C1 segment of cervical spinal cord (tissue), 14 donors: ENCODE results near the gene LIPJ.
A peak's percentile ranks its signal among the peaks of the same experiment; 100 is the strongest.

Experiments
- DNase-seq, 14 donors: peaks; one replicate each; lab custom pipeline; 2025; lab: John Stamatoyannopoulos, UW

The LIPJ gene

GRCh38 chr10:88586462-88586861 lies at the start of gene LIPJ:
Gene LIPJ (plus strand): TSS chr10:88586762. CDS start chr10:88590688, 3,926 bp downstream.
- no peak for DNase-seq

GRCh38 chr10:88537322-88537721 lies 49.2 kb upstream of the LIPJ start:
- DNase-seq = no peak

- DNase-seq = no peak
These were observed 48.5 kb upstream of the LIPJ start for GRCh38 chr10:88538048-88538447.

- no peak for DNase-seq
These were observed 46.2 kb upstream of the LIPJ start for GRCh38 chr10:88540351-88540750.

GRCh38 chr10:88541116-88541626 lies 45.4 kb upstream of the LIPJ start:
- DNase-seq = no peak

- DNase-seq = no peak
These were observed 44.0 kb upstream of the LIPJ start for GRCh38 chr10:88542522-88542921.

- DNase-seq = no peak
These were observed 42.3 kb upstream of the LIPJ start for GRCh38 chr10:88544140-88544870.

GRCh38 chr10:88545359-88545758 lies 41.2 kb upstream of the LIPJ start:
- DNase-seq = no peak

- DNase-seq = no peak
These were observed 40.1 kb upstream of the LIPJ start for GRCh38 chr10:88546497-88546896.

- DNase-seq = no peak
These were observed 35.3 kb upstream of the LIPJ start for GRCh38 chr10:88551246-88551645.

GRCh38 chr10:88553116-88553752 lies 33.3 kb upstream of the LIPJ start:
- DNase-seq = peak in 5 of 14 donors; percentile 2 to 63 (median 4)

GRCh38 chr10:88555190-88555908 lies 31.2 kb upstream of the LIPJ start:
- no peak for DNase-seq

- DNase-seq = no peak
These were observed 29.3 kb upstream of the LIPJ start for GRCh38 chr10:88557256-88557655.

- DNase-seq = no peak
These were observed 28.9 kb upstream of the LIPJ start for GRCh38 chr10:88557658-88558057.

- no peak for DNase-seq
These were observed 24.4 kb upstream of the LIPJ start for GRCh38 chr10:88562152-88562551.

- DNase-seq = no peak
These were observed 21.5 kb upstream of the LIPJ start for GRCh38 chr10:88565072-88565471.

- DNase-seq = no peak
These were observed 4.2 kb upstream of the LIPJ start for GRCh38 chr10:88582411-88582805.

GRCh38 chr10:88582806-88583583 lies 3.6 kb upstream of the LIPJ start, which contains the start of gene RNLS:
Gene RNLS (minus strand): TSS chr10:88583318.
- peak in 13 of 14 donors; percentile 35 to 90 (median 84) for DNase-seq

GRCh38 chr10:88583584-88583957 lies 3.0 kb upstream of the LIPJ start:
- DNase-seq = no peak

- no peak for DNase-seq
These were observed 5.8 kb downstream of the LIPJ start for GRCh38 chr10:88592381-88592780.

- no peak for DNase-seq
These were observed 6.3 kb downstream of the LIPJ start for GRCh38 chr10:88592906-88593305.

- no peak for DNase-seq
These were observed 7.9 kb downstream of the LIPJ start for GRCh38 chr10:88594482-88594881.
